SH-SY5Y (cell line): ENCODE data around the gene SNAPC3.

Experiments
- GATA2 ChIP-seq: IDR thresholded peaks from 2 replicates; pipeline ENCODE4 v1.6.1; 2011; ENCODE audit warnings: mild to moderate bottlenecking, low read depth, low read length
- GATA3 ChIP-seq: IDR thresholded peaks from 2 replicates; pipeline ENCODE4 v1.6.1; 2011; ENCODE audit warnings: low read depth, mild to moderate bottlenecking, low read length, moderate library complexity

GRCh38 chr9:15416880-15417279 is 5.8 kb upstream of the SNAPC3 start:
- TF ChIP-seq GATA3 (no peak), GATA2 (no peak)
